ENCODE measurements around the gene ZCCHC13.
"Not testable (repeated sequence)": the region's sequence is repeated elsewhere in the genome, so short reads cannot be mapped to it uniquely, and the experiment has no call there.

ZCCHC13 gene

GRCh38 chrX:74318672-74319071 lies 14.7 kb downstream of the ZCCHC13 start:
- DNase-seq (ENCODE audit: low read depth) = no peak
- no peak overlapping the region for H3K4me3 ChIP-seq (ENCODE audit: low read depth, low read length)
- TF ChIP-seq CTCF (conservative IDR thresholded peaks at IDR 0.05; ENCODE audit: low read depth, low read length) = no peak

- not testable (repeated sequence) for H3K4me3 ChIP-seq (ENCODE audit: low read depth, low read length); DNase-seq (ENCODE audit: low read depth)
Observed at GRCh38 chrX:74319321-74319720, 15.3 kb downstream of the ZCCHC13 start.

- no peak for TF ChIP-seq CTCF (conservative IDR thresholded peaks at IDR 0.05; ENCODE audit: low read depth, low read length)
- no peak for DNase-seq (ENCODE audit: low read depth)
- no peak overlapping the region for H3K4me3 ChIP-seq (ENCODE audit: low read depth, low read length)
Observed at GRCh38 chrX:74321191-74321590, 17.2 kb downstream of the ZCCHC13 start.

GRCh38 chrX:74324131-74324530 lies 20.2 kb downstream of the ZCCHC13 start:
- H3K4me3 ChIP-seq (ENCODE audit: low read depth, low read length) = no peak overlapping the region
- TF ChIP-seq CTCF (conservative IDR thresholded peaks at IDR 0.05; ENCODE audit: low read depth, low read length) = no peak
- no peak for DNase-seq (ENCODE audit: low read depth)

- H3K4me3 ChIP-seq (ENCODE audit: low read depth, low read length) = no peak overlapping the region
- DNase-seq (ENCODE audit: low read depth) = no peak
- no peak for TF ChIP-seq CTCF (conservative IDR thresholded peaks at IDR 0.05; ENCODE audit: low read depth, low read length)
Observed at GRCh38 chrX:74325130-74326059, 21.4 kb downstream of the ZCCHC13 start.

GRCh38 chrX:74338852-74339251 lies 34.9 kb downstream of the ZCCHC13 start:
- no peak for DNase-seq (ENCODE audit: low read depth)

GRCh38 chrX:74340051-74340450 lies 36.1 kb downstream of the ZCCHC13 start:
- TF ChIP-seq CTCF (conservative IDR thresholded peaks at IDR 0.05; ENCODE audit: low read depth, low read length) = no peak
- no peak for DNase-seq (ENCODE audit: low read depth)
- no peak overlapping the region for H3K4me3 ChIP-seq (ENCODE audit: low read depth, low read length)

More at GRCh38 chrX:74338852-74339251, 34.9 kb downstream of the ZCCHC13 start:
- no peak overlapping the region for H3K4me3 ChIP-seq (ENCODE audit: low read depth, low read length)
- no peak for TF ChIP-seq CTCF (conservative IDR thresholded peaks at IDR 0.05; ENCODE audit: low read depth, low read length)

- not testable (repeated sequence) for H3K4me3 ChIP-seq (ENCODE audit: low read depth, low read length); DNase-seq (ENCODE audit: low read depth)
Observed at GRCh38 chrX:74342211-74342610, 38.2 kb downstream of the ZCCHC13 start.
